ENCODE data around the gene FLT3.

FLT3 gene

DNA sequence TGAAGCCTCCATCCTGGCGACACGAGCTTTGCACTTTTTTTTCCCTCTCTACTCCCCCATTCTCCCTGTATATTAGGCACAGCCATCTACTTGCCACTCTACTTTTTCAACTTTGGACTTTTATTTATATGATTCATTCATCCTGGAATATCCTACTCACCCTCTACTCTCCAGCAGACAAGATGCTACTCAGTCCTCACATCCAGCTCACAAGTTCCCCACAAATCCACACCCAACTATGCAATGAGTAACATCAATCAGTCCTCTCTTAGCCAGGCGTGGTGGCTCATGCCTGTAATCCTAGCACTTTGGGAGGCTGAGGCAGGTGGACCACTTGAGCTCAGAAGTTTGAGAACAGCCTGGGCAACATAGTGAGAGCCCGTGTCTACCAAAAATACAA, 88.0 kb downstream of the FLT3 start:
- no peaks in the 10 kb centered on the region for H3K36me3 ChIP-seq (ENCODE audit: control insufficient read depth in 2 of 2, insufficient read depth in 1 of 2, low read length in 2 of 2)
- TF ChIP-seq ZXDB (tag by site-specific recombination; IDR thresholded peaks at IDR 0.05), result no peak
- no peak for TF ChIP-seq ZIC2 (tag by site-specific recombination; IDR thresholded peaks at IDR 0.05)
- TF ChIP-seq ZBTB7A (tag by site-specific recombination; IDR thresholded peaks at IDR 0.05; ENCODE audit: low read depth), result no peak
- TF ChIP-seq ZNF555 (tag by site-specific recombination; conservative IDR thresholded peaks at IDR 0.05), result no peak
- TF ChIP-seq ZNF2 (tag by site-specific recombination; IDR thresholded peaks at IDR 0.05), result no peak
- TF ChIP-seq ZNF707 (tag by site-specific recombination; IDR thresholded peaks at IDR 0.05), result no peak
- TF ChIP-seq, protein P1, sequence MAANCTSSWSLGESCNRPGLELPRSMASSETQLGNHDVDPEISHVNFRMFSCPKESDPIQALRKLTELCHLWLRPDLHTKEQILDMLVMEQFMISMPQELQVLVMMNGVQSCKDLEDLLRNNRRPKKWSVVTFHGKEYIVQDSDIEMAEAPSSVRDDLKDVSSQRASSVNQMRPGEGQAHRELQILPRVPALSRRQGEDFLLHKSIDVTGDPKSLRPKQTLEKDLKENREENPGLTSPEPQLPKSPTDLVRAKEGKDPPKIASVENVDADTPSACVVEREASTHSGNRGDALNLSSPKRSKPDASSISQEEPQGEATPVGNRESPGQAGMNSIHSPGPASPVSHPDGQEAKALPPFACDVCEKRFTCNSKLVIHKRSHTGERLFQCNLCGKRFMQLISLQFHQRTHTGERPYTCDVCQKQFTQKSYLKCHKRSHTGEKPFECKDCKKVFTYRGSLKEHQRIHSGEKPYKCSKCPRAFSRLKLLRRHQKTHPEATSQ (tag by site-specific recombination; IDR thresholded peaks at IDR 0.05), result no peak
- TF ChIP-seq, protein P2, sequence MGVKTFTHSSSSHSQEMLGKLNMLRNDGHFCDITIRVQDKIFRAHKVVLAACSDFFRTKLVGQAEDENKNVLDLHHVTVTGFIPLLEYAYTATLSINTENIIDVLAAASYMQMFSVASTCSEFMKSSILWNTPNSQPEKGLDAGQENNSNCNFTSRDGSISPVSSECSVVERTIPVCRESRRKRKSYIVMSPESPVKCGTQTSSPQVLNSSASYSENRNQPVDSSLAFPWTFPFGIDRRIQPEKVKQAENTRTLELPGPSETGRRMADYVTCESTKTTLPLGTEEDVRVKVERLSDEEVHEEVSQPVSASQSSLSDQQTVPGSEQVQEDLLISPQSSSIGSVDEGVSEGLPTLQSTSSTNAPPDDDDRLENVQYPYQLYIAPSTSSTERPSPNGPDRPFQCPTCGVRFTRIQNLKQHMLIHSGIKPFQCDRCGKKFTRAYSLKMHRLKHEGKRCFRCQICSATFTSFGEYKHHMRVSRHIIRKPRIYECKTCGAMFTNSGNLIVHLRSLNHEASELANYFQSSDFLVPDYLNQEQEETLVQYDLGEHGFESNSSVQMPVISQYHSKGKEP (tag by site-specific recombination; IDR thresholded peaks at IDR 0.05), result no peak
- TF ChIP-seq ZNF404 (tag by site-specific recombination; IDR thresholded peaks at IDR 0.05), result no peak
- TF ChIP-seq, protein P3, sequence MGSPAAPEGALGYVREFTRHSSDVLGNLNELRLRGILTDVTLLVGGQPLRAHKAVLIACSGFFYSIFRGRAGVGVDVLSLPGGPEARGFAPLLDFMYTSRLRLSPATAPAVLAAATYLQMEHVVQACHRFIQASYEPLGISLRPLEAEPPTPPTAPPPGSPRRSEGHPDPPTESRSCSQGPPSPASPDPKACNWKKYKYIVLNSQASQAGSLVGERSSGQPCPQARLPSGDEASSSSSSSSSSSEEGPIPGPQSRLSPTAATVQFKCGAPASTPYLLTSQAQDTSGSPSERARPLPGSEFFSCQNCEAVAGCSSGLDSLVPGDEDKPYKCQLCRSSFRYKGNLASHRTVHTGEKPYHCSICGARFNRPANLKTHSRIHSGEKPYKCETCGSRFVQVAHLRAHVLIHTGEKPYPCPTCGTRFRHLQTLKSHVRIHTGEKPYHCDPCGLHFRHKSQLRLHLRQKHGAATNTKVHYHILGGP (tag by site-specific recombination; IDR thresholded peaks at IDR 0.05), result no peak
- TF ChIP-seq ZNF416 (tag by site-specific recombination; IDR thresholded peaks at IDR 0.05), result no peak
- TF ChIP-seq, protein P4, sequence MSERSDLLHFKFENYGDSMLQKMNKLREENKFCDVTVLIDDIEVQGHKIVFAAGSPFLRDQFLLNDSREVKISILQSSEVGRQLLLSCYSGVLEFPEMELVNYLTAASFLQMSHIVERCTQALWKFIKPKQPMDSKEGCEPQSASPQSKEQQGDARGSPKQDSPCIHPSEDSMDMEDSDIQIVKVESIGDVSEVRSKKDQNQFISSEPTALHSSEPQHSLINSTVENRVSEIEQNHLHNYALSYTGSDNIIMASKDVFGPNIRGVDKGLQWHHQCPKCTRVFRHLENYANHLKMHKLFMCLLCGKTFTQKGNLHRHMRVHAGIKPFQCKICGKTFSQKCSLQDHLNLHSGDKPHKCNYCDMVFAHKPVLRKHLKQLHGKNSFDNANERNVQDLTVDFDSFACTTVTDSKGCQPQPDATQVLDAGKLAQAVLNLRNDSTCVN (tag by site-specific recombination; optimal IDR thresholded peaks at IDR 0.05), result no peak
- no peak for TF ChIP-seq ZNF530 (tag by site-specific recombination; IDR thresholded peaks at IDR 0.05; ENCODE audit: low read depth)
- H3K4me3 ChIP-seq (ENCODE audit: low read depth, low read length), result no peak overlapping the region
- CTCF ChIA-PET, result interaction anchor here (0.5 to 0.7 kb wide), 2 partner anchors 13 to 650 kb away, joined by 3 read pairs; no protein-coding TSS in a partner anchor
- H3K9me3 ChIP-seq (ENCODE audit: control insufficient read depth, insufficient read depth, low read depth, low read length), result no peaks in the 10 kb centered on the region
- H3K4me1 ChIP-seq (ENCODE audit: control insufficient read depth, insufficient read depth, low read length), result no peaks in the 10 kb centered on the region
- POLR2A ChIA-PET, result no interaction called here
- H3K27ac ChIP-seq (ENCODE audit: extremely low read depth, low read depth, low read length), result no peak overlapping the region

DNA sequence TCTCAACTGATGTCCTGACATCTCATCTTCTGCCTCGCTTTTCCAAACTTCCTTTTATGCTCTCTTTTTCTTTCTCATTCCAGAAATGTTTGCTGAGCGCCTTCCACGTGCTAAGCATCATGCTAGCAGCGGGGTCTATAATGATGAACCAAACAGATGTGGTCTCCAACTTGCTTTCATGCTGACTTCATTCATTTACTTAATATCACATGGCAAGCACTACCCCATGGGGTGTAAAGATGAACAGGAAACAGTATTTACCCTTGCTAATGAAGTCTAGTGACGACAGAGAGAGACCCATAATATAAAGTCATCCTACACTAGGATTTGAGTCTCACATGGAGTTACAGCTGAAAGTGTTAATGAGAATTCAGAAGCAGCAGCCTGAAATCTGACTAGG, 90.3 kb downstream of the FLT3 start:
- H3K36me3 ChIP-seq (ENCODE audit: control insufficient read depth in 2 of 2, insufficient read depth in 1 of 2, low read length in 2 of 2), result no peaks in the 10 kb centered on the region
- no peaks in the 10 kb centered on the region for H3K4me1 ChIP-seq (ENCODE audit: control insufficient read depth, insufficient read depth, low read length)
- CTCF ChIA-PET, result interaction anchor here (0.7 kb wide), 1 partner anchor 9 kb away, joined by 3 read pairs; no protein-coding TSS in a partner anchor
- no peak overlapping the region for H3K27ac ChIP-seq (ENCODE audit: extremely low read depth, low read depth, low read length)
- no peaks in the 10 kb centered on the region for H3K9me3 ChIP-seq (ENCODE audit: control insufficient read depth, insufficient read depth, low read depth, low read length)
- no peak overlapping the region for H3K4me3 ChIP-seq (ENCODE audit: low read depth, low read length)
- POLR2A ChIA-PET, result no interaction called here
- TF ChIP-seq, protein P5, sequence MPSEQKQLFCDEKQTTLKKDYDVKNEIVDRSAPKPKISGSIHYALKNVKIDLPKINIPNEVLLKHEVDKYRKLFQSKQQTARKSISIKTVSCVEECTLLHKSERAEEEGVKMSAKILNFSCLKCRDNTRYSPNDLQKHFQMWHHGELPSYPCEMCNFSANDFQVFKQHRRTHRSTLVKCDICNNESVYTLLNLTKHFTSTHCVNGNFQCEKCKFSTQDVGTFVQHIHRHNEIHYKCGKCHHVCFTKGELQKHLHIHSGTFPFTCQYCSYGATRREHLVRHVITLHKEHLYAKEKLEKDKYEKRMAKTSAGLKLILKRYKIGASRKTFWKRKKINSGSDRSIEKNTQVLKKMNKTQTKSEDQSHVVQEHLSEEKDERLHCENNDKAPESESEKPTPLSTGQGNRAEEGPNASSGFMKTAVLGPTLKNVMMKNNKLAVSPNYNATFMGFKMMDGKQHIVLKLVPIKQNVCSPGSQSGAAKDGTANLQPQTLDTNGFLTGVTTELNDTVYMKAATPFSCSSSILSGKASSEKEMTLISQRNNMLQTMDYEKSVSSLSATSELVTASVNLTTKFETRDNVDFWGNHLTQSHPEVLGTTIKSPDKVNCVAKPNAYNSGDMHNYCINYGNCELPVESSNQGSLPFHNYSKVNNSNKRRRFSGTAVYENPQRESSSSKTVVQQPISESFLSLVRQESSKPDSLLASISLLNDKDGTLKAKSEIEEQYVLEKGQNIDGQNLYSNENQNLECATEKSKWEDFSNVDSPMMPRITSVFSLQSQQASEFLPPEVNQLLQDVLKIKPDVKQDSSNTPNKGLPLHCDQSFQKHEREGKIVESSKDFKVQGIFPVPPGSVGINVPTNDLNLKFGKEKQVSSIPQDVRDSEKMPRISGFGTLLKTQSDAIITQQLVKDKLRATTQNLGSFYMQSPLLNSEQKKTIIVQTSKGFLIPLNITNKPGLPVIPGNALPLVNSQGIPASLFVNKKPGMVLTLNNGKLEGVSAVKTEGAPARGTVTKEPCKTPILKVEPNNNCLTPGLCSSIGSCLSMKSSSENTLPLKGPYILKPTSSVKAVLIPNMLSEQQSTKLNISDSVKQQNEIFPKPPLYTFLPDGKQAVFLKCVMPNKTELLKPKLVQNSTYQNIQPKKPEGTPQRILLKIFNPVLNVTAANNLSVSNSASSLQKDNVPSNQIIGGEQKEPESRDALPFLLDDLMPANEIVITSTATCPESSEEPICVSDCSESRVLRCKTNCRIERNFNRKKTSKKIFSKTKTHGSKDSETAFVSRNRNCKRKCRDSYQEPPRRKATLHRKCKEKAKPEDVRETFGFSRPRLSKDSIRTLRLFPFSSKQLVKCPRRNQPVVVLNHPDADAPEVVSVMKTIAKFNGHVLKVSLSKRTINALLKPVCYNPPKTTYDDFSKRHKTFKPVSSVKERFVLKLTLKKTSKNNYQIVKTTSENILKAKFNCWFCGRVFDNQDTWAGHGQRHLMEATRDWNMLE (tag by site-specific recombination; conservative IDR thresholded peaks at IDR 0.05; ENCODE audit: low read depth), result no peak
- TF ChIP-seq, protein P6, sequence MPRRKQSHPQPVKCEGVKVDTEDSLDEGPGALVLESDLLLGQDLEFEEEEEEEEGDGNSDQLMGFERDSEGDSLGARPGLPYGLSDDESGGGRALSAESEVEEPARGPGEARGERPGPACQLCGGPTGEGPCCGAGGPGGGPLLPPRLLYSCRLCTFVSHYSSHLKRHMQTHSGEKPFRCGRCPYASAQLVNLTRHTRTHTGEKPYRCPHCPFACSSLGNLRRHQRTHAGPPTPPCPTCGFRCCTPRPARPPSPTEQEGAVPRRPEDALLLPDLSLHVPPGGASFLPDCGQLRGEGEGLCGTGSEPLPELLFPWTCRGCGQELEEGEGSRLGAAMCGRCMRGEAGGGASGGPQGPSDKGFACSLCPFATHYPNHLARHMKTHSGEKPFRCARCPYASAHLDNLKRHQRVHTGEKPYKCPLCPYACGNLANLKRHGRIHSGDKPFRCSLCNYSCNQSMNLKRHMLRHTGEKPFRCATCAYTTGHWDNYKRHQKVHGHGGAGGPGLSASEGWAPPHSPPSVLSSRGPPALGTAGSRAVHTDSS (tag by site-specific recombination; IDR thresholded peaks at IDR 0.05), result no peak
- TF ChIP-seq ZNF184 (tag by site-specific recombination; IDR thresholded peaks at IDR 0.05), result no peak
- TF ChIP-seq ZNF530 (tag by site-specific recombination; IDR thresholded peaks at IDR 0.05; ENCODE audit: low read depth), result no peak
- TF ChIP-seq, protein P7, sequence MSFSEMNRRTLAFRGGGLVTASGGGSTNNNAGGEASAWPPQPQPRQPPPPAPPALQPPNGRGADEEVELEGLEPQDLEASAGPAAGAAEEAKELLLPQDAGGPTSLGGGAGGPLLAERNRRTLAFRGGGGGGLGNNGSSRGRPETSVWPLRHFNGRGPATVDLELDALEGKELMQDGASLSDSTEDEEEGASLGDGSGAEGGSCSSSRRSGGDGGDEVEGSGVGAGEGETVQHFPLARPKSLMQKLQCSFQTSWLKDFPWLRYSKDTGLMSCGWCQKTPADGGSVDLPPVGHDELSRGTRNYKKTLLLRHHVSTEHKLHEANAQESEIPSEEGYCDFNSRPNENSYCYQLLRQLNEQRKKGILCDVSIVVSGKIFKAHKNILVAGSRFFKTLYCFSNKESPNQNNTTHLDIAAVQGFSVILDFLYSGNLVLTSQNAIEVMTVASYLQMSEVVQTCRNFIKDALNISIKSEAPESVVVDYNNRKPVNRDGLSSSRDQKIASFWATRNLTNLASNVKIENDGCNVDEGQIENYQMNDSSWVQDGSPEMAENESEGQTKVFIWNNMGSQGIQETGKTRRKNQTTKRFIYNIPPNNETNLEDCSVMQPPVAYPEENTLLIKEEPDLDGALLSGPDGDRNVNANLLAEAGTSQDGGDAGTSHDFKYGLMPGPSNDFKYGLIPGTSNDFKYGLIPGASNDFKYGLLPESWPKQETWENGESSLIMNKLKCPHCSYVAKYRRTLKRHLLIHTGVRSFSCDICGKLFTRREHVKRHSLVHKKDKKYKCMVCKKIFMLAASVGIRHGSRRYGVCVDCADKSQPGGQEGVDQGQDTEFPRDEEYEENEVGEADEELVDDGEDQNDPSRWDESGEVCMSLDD (tag by site-specific recombination; IDR thresholded peaks at IDR 0.05), result no peak
- TF ChIP-seq, protein P8, sequence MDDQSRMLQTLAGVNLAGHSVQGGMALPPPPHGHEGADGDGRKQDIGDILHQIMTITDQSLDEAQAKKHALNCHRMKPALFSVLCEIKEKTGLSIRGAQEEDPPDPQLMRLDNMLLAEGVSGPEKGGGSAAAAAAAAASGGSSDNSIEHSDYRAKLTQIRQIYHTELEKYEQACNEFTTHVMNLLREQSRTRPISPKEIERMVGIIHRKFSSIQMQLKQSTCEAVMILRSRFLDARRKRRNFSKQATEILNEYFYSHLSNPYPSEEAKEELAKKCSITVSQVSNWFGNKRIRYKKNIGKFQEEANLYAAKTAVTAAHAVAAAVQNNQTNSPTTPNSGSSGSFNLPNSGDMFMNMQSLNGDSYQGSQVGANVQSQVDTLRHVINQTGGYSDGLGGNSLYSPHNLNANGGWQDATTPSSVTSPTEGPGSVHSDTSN (CRISPR knock-in tag; IDR thresholded peaks at IDR 0.05), result no peak
